TTC549 (cell line): ENCODE measurements around the gene LARGE2.
"Not testable (repeated sequence)": the region's sequence is repeated elsewhere in the genome, so short reads cannot be mapped to it uniquely, and the experiment has no call there.

Experiments used
- FAIRE-seq: peaks from 2 replicates; lab custom pipeline; 2012; peaks lifted over from hg19 to GRCh38; lab: Jason Lieb, UNC

Gene LARGE2

DNA sequence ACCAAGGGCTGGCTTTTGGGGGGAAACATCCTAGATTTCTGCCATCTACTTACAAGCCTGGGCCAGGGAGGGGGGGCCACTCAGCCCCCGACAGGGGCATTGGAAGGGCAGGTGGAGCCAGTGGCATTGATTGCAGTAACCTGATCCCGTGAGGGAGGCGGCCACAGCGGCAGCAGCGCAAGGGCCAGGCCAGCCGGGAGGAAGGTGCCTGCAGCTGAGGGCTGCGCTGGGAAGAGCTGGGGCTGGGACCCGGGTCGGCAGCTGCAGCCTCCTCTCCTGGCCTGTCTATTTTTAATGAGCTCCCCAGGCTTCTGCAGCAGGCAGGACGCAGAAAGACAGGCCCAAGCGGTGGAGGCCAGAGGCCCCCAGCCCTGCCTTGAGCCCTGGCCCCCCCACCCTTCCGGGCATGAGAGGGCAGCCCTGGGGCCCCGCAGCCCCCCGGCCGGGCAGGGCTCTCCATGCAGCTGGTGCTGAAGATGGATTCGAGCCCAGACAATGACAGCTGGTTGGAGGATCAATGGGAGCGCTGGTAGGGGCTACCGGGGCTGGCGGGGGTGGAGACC is 26.0 kb upstream of the LARGE2 start:
- FAIRE-seq = no peak

DNA sequence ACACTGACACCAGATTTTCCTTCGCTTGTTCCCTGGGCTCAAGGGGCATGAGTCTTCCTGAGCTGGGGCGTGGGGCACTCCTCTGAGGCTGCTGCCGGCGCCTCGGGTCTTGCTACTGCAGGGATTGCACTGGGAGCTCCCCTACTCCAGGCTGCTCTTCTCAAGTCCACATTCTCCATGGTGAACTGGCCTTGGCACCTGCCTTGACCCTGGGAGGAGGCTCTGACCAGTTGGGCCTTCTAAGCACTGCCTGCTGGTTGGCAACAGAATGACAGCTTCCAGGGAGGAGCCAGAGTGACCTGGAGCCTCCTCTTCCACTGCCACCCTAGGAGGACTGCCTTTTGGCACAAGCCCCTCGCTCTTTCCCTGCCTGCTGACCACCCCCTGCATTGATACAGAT is 24.9 kb upstream of the LARGE2 start:
- FAIRE-seq = no peak

DNA sequence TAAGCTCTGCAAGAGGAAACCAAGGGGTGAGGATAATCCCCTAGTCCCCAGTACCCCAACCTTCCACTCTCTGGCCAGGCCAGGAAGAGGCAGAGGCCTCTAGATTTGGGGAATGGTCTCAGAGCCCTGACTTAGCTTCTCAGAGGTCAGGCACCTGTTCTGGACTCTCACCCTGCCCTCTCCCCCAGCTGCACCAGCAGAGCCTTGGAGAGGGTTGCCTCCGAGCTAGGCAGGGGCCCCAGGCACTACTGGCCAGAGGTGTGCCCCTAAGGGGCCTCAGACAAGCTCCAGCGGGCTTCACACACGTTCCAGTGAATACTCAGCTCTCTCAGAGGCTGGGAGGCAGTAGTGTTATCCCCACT is 23.4 kb upstream of the LARGE2 start:
- no peak for FAIRE-seq

DNA sequence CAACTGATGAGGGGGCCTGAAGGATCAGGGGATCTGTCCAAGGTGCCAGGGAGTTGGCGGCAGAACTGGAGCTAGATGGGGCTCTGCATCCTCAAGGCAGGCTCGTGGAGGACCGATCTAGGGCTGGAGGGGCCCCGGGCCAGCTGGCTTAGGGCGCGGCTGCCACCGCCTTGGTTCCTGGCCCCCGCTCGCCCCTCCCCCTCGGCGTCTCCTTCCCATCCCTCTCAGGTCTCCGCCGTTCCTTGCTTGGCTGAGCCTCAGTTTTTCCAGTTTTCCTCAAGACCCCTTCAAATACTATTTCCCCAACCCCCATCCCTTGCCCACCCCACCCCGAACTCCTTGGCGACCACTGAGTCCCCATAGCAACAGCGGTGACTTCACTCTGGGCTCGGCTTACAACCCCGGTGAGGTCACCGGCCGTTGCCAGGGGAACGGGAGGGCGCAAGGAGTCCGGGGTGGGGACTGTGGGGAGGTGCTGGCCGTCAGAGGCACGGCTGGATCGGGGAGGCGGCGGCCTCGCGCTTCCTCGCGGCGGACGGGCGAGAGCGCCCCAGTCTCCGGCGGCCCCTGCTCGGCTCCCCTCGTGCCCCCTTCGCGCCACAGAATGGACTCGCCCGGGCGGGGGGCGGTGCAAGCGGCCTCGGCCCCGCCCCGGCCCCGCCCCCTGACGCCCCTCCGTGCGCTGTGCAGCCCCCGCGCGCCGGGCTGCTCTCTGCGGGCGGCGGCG is 22.8 kb upstream of the LARGE2 start:
- FAIRE-seq = no peak

- not testable (repeated sequence) for FAIRE-seq
Observed at GRCh38 chr11:45900175-45900800, 22.2 kb upstream of the LARGE2 start.

GRCh38 chr11:45900916-45901617 is 21.4 kb upstream of the LARGE2 start:
- FAIRE-seq = no peak

GRCh38 chr11:45901626-45902025 is 20.8 kb upstream of the LARGE2 start:
- FAIRE-seq = no peak

DNA sequence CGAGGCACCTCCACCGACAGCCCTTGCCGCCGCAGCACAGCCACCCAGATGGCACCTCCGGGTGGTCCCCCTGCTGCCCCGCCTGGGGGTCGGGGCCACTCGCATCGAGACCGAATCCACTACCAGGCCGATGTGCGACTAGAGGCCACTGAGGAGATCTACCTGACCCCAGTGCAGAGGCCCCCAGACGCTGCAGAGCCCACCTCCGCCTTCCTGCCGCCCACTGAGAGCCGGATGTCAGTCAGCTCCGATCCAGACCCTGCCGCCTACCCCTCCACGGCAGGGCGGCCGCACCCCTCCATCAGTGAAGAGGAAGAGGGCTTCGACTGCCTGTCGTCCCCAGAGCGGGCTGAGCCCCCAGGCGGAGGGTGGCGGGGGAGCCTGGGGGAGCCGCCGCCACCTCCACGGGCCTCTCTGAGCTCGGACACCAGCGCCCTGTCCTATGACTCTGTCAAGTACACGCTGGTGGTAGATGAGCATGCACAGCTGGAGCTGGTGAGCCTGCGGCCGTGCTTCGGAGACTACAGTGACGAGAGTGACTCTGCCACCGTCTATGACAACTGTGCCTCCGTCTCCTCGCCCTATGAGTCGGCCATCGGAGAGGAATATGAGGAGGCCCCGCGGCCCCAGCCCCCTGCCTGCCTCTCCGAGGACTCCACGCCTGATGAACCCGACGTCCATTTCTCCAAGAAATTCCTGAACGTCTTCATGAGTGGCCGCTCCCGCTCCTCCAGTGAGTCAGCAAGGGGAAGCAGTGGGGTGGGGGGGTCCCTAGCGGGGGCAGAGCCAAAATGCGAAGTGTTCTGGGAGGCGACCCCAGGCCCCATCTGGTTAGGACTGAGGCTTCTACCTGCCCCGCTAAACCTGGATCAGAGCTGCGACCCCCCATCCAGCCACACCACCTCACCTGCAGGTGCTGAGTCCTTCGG is 19.7 kb upstream of the LARGE2 start:
- FAIRE-seq = no peak

GRCh38 chr11:45904309-45904915 is 18.0 kb upstream of the LARGE2 start:
- no peak for FAIRE-seq

GRCh38 chr11:45905095-45905494 is 17.4 kb upstream of the LARGE2 start:
- no peak for FAIRE-seq

DNA sequence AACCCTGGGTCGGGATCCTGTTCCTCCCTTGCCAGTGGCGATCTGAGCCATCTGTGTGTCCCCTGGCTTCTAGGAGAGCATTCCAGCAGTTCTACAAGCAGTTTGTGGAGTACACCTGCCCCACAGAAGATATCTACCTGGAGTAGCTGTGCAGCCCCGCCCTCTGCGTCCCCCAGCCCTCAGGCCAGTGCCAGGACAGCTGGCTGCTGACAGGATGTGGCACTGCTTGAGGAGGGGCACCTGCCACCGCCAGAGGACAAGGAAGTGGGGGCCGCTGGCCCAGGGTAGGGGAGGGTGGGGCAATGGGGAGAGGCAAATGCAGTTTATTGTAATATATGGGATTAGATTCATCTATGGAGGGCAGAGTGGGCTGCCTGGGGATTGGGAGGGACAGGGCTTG is 16.9 kb upstream of the LARGE2 start:
- not testable (repeated sequence) for FAIRE-seq

- FAIRE-seq = no peak
Observed at GRCh38 chr11:45906096-45906682, 16.3 kb upstream of the LARGE2 start.

- no peak for FAIRE-seq
Observed at GRCh38 chr11:45906965-45907611, 15.4 kb upstream of the LARGE2 start, which contains the start of gene FREY1. Gene FREY1, minus strand, starts transcription at chr11:45907271. Its CDS starts 26 bp downstream, at chr11:45907245.

GRCh38 chr11:45907911-45908370 is 14.5 kb upstream of the LARGE2 start:
- FAIRE-seq = no peak

DNA sequence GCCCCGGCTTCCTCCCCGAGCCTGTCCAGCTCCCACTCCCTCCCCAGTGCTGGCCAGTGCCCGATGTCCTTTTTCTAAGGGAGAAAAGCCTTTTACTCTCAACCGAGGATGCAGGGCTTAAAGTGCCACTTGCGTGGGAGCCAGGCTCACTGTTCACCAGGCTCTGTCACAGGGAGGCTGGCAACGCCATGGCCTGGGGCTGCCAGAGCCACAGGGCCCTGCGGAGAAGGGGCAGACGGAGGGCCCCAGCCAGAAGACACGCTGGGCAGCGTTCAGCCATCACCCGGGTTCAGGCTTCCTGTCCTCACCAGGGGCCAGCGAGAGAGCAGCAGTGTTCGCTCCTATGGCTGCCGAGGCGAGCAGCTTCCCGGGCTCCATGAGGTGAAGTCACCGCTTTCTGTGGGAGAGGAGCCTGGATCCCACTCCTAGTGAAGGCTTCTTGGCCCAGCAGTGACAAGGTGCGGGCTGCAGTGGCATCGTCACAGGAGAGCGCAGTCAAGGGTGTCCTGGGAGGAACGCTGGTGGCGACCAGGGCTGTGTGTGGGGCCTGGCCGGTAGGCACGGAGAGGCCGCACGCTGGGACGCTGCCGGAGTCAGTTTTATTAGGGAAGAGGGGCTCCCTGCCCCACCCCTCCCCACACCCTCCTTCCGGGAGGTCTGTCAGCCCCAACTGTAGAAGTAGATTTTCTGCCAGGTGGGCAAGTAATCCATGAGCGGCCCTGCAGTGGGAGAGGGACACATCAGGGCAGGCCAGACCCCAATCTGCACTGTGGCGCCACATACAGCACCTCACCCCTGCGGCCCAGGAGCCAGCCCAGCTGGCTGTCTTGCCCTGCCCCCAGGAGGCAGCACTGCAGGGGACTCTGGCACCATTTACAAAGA is 12.6 kb upstream of the LARGE2 start:
- FAIRE-seq = no peak

GRCh38 chr11:45910623-45911022 is 11.8 kb upstream of the LARGE2 start:
- no peak for FAIRE-seq

DNA sequence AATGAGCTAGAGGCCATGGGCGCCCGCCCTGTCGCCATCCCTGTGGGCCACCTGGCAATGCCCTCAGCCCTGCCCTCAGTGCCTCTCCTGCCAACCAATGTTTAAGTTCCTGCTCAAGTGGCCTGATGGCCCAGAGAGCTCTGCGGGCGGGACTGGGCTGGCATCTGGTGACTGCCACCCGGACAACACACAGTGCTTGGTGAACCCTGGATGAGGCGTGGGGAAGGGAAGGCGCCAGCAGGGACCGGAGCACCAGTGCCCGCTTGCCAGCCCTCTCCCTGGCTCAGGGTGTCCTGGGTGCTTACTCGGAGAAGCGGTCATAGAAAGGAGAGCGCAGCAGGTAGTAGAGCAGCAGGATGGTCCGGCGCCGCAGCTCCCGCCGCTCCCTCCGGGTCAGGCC is 8.9 kb upstream of the LARGE2 start:
- FAIRE-seq = no peak

GRCh38 chr11:45913942-45914635 is 8.4 kb upstream of the LARGE2 start:
- no peak for FAIRE-seq

- FAIRE-seq = no peak
Observed at GRCh38 chr11:45915446-45915845, 7.0 kb upstream of the LARGE2 start.
